PC-3 (cell line): Measurements from ENCODE around the gene TMEM184C. TPM values are rescaled to one million over a fixed set of nuclear protein-coding genes. Genes with fewer than 3 reads are reported as not detected.

Source experiments
- ATAC-seq: fragments of 200-7000 bp; cut with Tn5 transposase; 2 replicates; pipeline ENCODE4 v1.9.1; 2020; ENCODE audit warnings: mild to moderate bottlenecking, moderate library complexity
- BruUV-seq: library from RNA; stranded (reverse); fragments of 400-500 nt; replicated peaks from 2 replicates; lab custom pipeline; 2021; lab: Mats Ljungman, UMichigan
- CTCF ChIA-PET: fragments of 300-600 bp; sonication (Branson Sonifier 250); formaldehyde crosslinking; loops from one replicate; lab custom pipeline; 2022; ENCODE audit warnings: antibody characterized with exemption; lab: Charles Lee
- POLR2A ChIA-PET: fragments of 300-600 bp; sonication (Branson Sonifier 250); formaldehyde crosslinking; loops from one replicate; lab custom pipeline; 2022; ENCODE audit warnings: antibody characterized with exemption; ENCODE audit not compliant: unreplicated experiment; lab: Charles Lee
- DNase-seq: peaks from one replicate; pipeline ENCODE4 v3.0.0-alpha.2; 2015
- H2AFZ ChIP-seq: fragments of 300-600 bp; sonication (generic); 2 replicates; pipeline ENCODE4 v1.6.0; 2016; ENCODE audit warnings: antibody characterized with exemption, low read length
- H3F3A ChIP-seq: fragments of 300-600 bp; sonication (generic); one replicate; pipeline ENCODE4 v1.6.0; 2017; ENCODE audit warnings: antibody characterized with exemption, low read length, control low read depth, mild to moderate bottlenecking; ENCODE audit not compliant: unreplicated experiment
- H3K27ac ChIP-seq: fragments of 300-600 bp; sonication (generic); 2 replicates; pipeline ENCODE4 v1.5.1; 2016; ENCODE audit warnings: mild to moderate bottlenecking, low read length
- H3K27me3 ChIP-seq: fragments of 300-600 bp; sonication (generic); 2 replicates; pipeline ENCODE4 v1.6.1; 2016; ENCODE audit warnings: low read length, mixed read lengths
- H3K36me3 ChIP-seq: fragments of 300-600 bp; sonication (generic); 2 replicates; pipeline ENCODE4 v1.6.1; 2016; ENCODE audit warnings: low read depth, mixed run types, low read length, mixed read lengths
- H3K4me1 ChIP-seq: fragments of 300-600 bp; sonication (generic); 2 replicates; pipeline ENCODE4 v1.5.1; 2016; ENCODE audit warnings: low read length; ENCODE audit not compliant: insufficient read depth
- H3K4me2 ChIP-seq: fragments of 300-600 bp; sonication (generic); 2 replicates; pipeline ENCODE4 v1.6.0; 2016; ENCODE audit warnings: low read length
- H3K4me3 ChIP-seq: fragments of 300-600 bp; sonication (generic); 2 replicates; pipeline ENCODE4 v1.5.1; 2016; ENCODE audit warnings: mild to moderate bottlenecking, low read length, mixed read lengths
- H3K79me2 ChIP-seq: fragments of 300-600 bp; sonication (generic); 2 replicates; pipeline ENCODE4 v1.6.1; 2017; ENCODE audit warnings: low read length, mixed read lengths
- H3K9ac ChIP-seq: fragments of 300-600 bp; sonication (generic); 2 replicates; pipeline ENCODE4 v1.6.0; 2016; ENCODE audit warnings: mild to moderate bottlenecking, low read length
- H3K9me2 ChIP-seq: fragments of 300-600 bp; sonication (generic); replicated peaks from 2 replicates; pipeline ENCODE4 v1.6.1; 2016; ENCODE audit warnings: mixed run types, low read length, mixed read lengths
- H3K9me3 ChIP-seq: fragments of 300-600 bp; sonication (generic); 2 replicates; pipeline ENCODE4 v1.6.1; 2016; ENCODE audit warnings: low read length, mixed read lengths
- H4K20me1 ChIP-seq: fragments of 300-600 bp; sonication (generic); 2 replicates; pipeline ENCODE4 v1.6.1; 2016; ENCODE audit warnings: low read length, mixed read lengths
- CTCF ChIP-seq: fragments of 300-600 bp; sonication (generic); conservative IDR thresholded peaks from 2 replicates; pipeline ENCODE4 v1.5.1; 2017; ENCODE audit warnings: antibody characterized with exemption, low read depth, mild to moderate bottlenecking, low read length
- EZH2 ChIP-seq: fragments of 300-600 bp; sonication (generic); IDR thresholded peaks from one replicate; pipeline ENCODE4 v1.6.1; 2017; ENCODE audit warnings: antibody characterized with exemption, mild to moderate bottlenecking, low read length; ENCODE audit not compliant: unreplicated experiment
- EZH2phosphoT487 ChIP-seq: fragments of 300-600 bp; sonication (generic); IDR thresholded peaks from 2 replicates; pipeline ENCODE4 v1.6.1; 2018; ENCODE audit warnings: mild to moderate bottlenecking, antibody characterized with exemption, low read length, borderline replicate concordance
- intact Hi-C: fragments of 100-400 bp; cut with micrococcal nuclease; formaldehyde crosslinking; loops from 2 replicates; pipeline ENCODE4 v1.9.0; 2023
- total RNA-seq: library from RNA; depleted of rRNA; stranded (reverse); fragments of >200 nt; gene quantifications from 2 replicates; pipeline ENCODE4 v1.2.3, GENCODE V29; 2014

Gene TMEM184C
- total RNA-seq, 1 experiment from 2014 or later: 17.5 TPM

- ATAC-seq: no peak
- no peak for TF ChIP-seq EZH2
- no peak for TF ChIP-seq CTCF
- no peak for TF ChIP-seq EZH2phosphoT487
- intact Hi-C loops: no loop called here
- no peak for DNase-seq
- no peak overlapping the region for H3K4me3 ChIP-seq
- no peaks in the 10 kb centered on the region for H3K36me3 ChIP-seq
- BruUV-seq: no TSS peak
- no peaks in the 10 kb centered on the region for H3K9me2 ChIP-seq
- H3K9ac ChIP-seq: no peak overlapping the region
- H3K9me3 ChIP-seq: no peaks in the 10 kb centered on the region
- no peak overlapping the region for H2AFZ ChIP-seq
- no peaks in the 10 kb centered on the region for H3K79me2 ChIP-seq
- peaks cover 6% of the 10 kb centered on the region; the same call in 1 of the 2 replicates for H3K4me1 ChIP-seq
- H3K4me2 ChIP-seq: no peak overlapping the region
- ChIA-PET POLR2A (no interaction called here), CTCF (no interaction called here)
- H3K27me3 ChIP-seq: no peaks in the 10 kb centered on the region
- H3F3A ChIP-seq: no peaks in the 10 kb centered on the region
- no peak overlapping the region for H3K27ac ChIP-seq
- no peaks in the 10 kb centered on the region for H4K20me1 ChIP-seq
Measured at GRCh38 chr4:147689067-147689466, 71.9 kb downstream of the TMEM184C start.

- CTCF ChIA-PET: no interaction called here
Measured at GRCh38 chr4:147691820-147692219, 74.6 kb downstream of the TMEM184C start.

More at GRCh38 chr4:147691820-147692219, 74.6 kb downstream of the TMEM184C start:
- Histone ChIP-seq H3K27me3 (no peaks in the 10 kb centered on the region), H3K9me3 (no peaks in the 10 kb centered on the region), H3F3A (no peaks in the 10 kb centered on the region), H3K27ac (no peak overlapping the region), H3K36me3 (no peaks in the 10 kb centered on the region), H3K9ac (no peak overlapping the region), H4K20me1 (no peaks in the 10 kb centered on the region), H3K4me1 (no peaks in the 10 kb centered on the region), H3K79me2 (no peaks in the 10 kb centered on the region), H3K4me3 (no peak overlapping the region), H3K9me2 (no peaks in the 10 kb centered on the region), H2AFZ (no peak overlapping the region), H3K4me2 (no peak overlapping the region)
- DNase-seq: no peak
- POLR2A ChIA-PET: interaction anchor here (0.6 kb wide), 1 partner anchor 153 kb away, joined by 3 read pairs; no protein-coding TSS in a partner anchor
- intact Hi-C loops: loop anchor here (5.0 kb wide), 1 partner anchor 175 kb away; no protein-coding TSS in a partner anchor
- ATAC-seq: no peak
- no peak for TF ChIP-seq CTCF
- no peak for TF ChIP-seq EZH2
- no peak for TF ChIP-seq EZH2phosphoT487
- BruUV-seq: no TSS peak
